ENCODE results near the gene SLC26A8.
"Not testable (repeated sequence)": the region's sequence is repeated elsewhere in the genome, so short reads cannot be mapped to it uniquely, and the experiment has no call there.

Gene SLC26A8

GRCh38 chr6:36050947-36051710, 26.7 kb upstream of the SLC26A8 start:
- in situ Hi-C loops (cut with MboI; ENCODE audit: low sequenced_read_pairs) = no loop called here

DNA sequence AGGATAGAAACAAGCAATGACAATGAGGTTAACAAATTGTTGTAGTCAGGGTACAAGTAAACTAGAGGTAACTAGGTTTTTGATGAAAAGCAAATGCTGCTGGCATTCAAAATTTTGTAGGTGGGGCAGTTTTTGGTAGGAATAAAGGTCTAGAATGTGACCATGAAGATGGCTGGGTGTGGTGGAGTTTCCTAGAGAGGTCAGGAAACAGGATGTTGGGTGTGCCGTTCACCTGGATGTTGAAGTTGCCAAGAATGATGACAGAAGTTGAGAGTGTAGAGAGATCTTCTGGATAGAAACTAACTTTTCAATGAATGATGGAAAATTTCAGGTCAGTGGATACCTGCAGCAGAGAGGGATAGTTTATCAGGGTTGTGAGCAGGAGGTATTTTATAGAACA, 25.9 kb upstream of the SLC26A8 start:
- in situ Hi-C loops (cut with MboI; ENCODE audit: low sequenced_read_pairs) = no loop called here

GRCh38 chr6:36049582-36049981, 25.1 kb upstream of the SLC26A8 start:
- in situ Hi-C loops (cut with MboI; ENCODE audit: low sequenced_read_pairs) = no loop called here

DNA sequence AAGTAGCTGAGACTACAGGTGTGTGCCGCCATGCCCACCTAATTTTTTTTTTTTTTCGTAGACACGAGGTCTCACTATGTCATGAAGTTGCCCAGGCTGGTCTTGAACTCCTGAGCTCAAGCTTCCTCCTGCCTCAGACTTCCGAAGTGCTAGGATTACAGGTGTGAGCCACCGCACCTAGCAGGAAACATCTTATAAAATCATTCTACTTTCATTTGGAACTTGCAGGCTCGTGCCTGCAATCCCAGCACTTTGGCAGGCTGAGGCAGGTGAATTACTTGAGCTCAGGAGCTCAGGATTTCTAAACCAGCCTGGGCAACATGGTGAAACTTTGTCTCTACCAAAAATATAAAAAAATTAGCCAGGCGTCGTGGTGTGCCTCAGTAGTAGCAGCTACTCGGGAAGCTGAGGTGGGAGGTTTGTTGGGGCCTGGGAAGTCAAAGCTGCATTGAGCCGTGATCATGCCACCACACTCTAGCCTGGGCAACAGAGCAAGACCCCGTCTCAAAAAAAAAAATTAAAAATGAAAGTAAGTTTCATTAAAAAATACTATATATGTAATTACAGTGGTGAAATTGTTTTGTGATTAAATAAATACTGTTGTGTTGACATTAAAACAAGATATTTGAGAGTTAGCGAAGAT, 18.3 kb upstream of the SLC26A8 start:
- in situ Hi-C loops (cut with MboI; ENCODE audit: low sequenced_read_pairs) = no loop called here

GRCh38 chr6:36040958-36041357, 16.5 kb upstream of the SLC26A8 start:
- in situ Hi-C loops (cut with MboI; ENCODE audit: low sequenced_read_pairs) = no loop called here

- in situ Hi-C loops (cut with MboI; ENCODE audit: low sequenced_read_pairs) = no loop called here
Measured at GRCh38 chr6:36039112-36039511, 14.7 kb upstream of the SLC26A8 start.

DNA sequence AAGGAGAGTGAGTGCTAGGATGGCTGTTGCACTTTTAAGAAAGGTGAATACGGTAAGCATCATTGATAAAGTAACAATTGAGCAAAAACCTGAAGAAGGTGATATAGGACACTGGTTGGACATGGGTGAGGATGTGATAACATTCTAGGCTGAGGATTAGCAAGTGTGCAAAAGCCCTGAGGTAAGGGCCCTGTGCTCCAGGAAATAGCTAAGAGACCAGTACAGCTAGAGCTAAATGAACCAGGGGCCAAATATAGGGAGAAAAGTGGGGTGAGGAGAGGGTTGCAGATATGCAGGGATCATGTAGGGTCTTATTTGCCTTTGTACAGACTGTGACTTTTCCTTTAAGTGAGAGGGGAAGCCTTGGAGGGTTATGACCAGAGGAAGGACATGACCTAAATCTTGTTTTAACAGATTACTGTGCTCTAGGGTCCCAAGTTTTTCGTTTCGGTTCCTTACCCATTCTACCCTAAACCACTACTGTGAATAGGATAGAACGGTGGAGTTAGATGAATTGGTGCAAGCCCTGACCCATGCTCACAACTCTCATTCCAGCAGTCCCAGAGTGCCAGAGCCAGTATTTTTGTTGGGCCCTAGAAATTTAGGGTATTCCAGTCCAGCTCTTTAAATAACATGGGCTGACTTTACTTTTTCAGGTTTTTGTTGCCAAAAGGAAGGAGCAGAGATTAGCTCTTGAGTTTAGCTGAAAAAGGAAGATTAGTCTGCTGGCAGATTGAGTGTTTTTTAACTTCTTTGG, 13.9 kb upstream of the SLC26A8 start:
- in situ Hi-C loops (cut with MboI; ENCODE audit: low sequenced_read_pairs) = no loop called here

GRCh38 chr6:36035225-36035624, 10.8 kb upstream of the SLC26A8 start:
- in situ Hi-C loops (cut with MboI; ENCODE audit: low sequenced_read_pairs) = no loop called here

DNA sequence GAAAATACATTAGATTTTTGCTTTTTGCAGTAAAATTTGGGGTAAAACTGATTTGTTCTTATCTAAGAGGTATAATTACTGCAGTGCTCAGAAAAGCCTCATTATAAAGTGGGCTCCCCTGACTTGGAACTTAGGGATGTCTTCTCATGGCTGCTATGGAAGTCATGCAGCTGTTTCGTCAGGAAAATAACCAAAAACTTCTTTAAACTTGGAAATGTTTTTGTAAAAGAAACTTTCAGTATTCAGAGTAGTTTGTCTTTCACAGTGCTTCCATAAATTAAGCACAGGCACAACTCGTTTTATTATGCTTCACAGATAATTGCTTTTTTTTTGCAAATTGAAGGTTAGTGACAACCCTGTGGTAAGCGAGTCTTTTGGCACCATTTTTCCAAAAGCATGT, 10.0 kb upstream of the SLC26A8 start:
- in situ Hi-C loops (cut with MboI; ENCODE audit: low sequenced_read_pairs) = no loop called here

- in situ Hi-C loops (cut with MboI; ENCODE audit: low sequenced_read_pairs) = no loop called here
Measured at GRCh38 chr6:36033935-36034334, 9.5 kb upstream of the SLC26A8 start.

GRCh38 chr6:36033144-36033543, 8.7 kb upstream of the SLC26A8 start:
- in situ Hi-C loops (cut with MboI; ENCODE audit: low sequenced_read_pairs) = not testable (repeated sequence)

DNA sequence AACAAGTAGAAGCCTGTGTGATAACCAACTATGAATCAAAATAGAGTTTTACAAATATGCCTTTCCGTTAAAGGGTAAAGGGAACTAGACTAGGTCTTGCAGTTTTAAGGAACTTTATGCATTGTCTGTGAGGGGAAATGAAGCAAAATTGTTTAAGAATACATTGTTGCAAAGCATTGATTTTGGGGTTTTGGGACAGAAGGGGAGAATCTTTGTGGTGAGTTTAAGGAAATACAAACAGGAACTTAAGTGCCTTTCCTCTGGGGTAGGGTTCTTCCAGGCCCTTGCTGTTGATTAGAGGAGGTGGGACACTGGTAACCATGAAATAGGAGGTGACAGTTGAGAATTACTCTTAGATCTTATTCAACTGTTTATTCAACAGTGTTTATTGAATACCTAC, 7.8 kb upstream of the SLC26A8 start:
- in situ Hi-C loops (cut with MboI; ENCODE audit: low sequenced_read_pairs) = no loop called here

GRCh38 chr6:36029464-36029863, 5.0 kb upstream of the SLC26A8 start:
- in situ Hi-C loops (cut with MboI; ENCODE audit: low sequenced_read_pairs) = no loop called here

- in situ Hi-C loops (cut with MboI; ENCODE audit: low sequenced_read_pairs) = no loop called here
Measured at GRCh38 chr6:36028877-36029324, 4.5 kb upstream of the SLC26A8 start.

GRCh38 chr6:36028088-36028876, 3.8 kb upstream of the SLC26A8 start:
- in situ Hi-C loops (cut with MboI; ENCODE audit: low sequenced_read_pairs) = no loop called here

GRCh38 chr6:36027501-36028087, 3.2 kb upstream of the SLC26A8 start, which contains the start of gene MAPK14:
TSS of gene MAPK14 (plus strand) at chr6:36027808. CDS start at chr6:36028158, 350 bp downstream.
- in situ Hi-C loops (cut with MboI; ENCODE audit: low sequenced_read_pairs) = no loop called here

- in situ Hi-C loops (cut with MboI; ENCODE audit: low sequenced_read_pairs) = no loop called here
Measured at GRCh38 chr6:36025932-36026327, 1.5 kb upstream of the SLC26A8 start.

DNA sequence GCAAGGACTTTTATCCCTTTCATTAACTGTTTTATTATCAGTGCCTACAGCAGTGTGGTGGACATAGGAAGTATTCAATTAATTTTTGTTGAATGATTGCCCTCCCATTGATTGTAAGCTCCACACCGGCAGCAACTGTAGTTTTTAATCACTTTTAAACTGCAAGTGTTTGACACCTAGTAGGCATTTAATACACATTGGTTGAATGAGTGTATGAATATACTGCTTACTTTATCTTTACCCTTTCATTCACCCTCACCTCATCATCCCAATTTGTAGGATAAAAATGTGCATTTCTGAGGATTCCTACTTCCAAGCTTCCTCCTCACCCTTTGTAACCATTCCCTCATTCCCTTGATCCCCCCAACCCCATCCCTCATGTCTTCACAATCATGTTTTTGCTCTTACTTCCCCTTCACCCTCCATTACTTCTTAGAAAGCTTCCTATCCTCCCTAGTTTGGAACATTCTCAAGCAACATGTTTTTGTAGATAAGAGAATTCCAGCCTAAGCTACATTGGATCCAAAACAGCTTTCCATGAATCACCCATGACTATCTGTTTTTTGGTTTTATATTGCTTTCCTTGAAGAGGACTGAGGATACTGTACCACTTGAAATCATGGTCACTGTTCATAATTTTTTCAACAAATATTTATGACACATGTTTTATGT, 955 bp upstream of the SLC26A8 start:
- in situ Hi-C loops (cut with MboI; ENCODE audit: low sequenced_read_pairs) = no loop called here

GRCh38 chr6:36020154-36020553, 4.3 kb downstream of the SLC26A8 start:
- in situ Hi-C loops (cut with MboI; ENCODE audit: low sequenced_read_pairs) = no loop called here

GRCh38 chr6:36019167-36019566, 5.3 kb downstream of the SLC26A8 start:
- in situ Hi-C loops (cut with MboI; ENCODE audit: low sequenced_read_pairs) = no loop called here

All from HL-60/S4 (cell line).